Endothelial cell of umbilical vein (primary cell): ENCODE results near the gene ZNF672. TPM values are rescaled to one million over a fixed set of nuclear protein-coding genes. Genes with fewer than 3 reads are reported as not detected.

Source experiments
- BruUV-seq: library from RNA; stranded (reverse); fragments of 400-500 nt; replicated peaks from 2 replicates; lab custom pipeline; 2021; lab: Mats Ljungman, UMichigan
- CTCF ChIA-PET: fragments of 300-600, 350-600 bp; sonication (Branson Sonifier 250); formaldehyde crosslinking; loops from one replicate; lab custom pipeline; 2021; ENCODE audit warnings: antibody characterized with exemption, inconsistent platforms; lab: Charles Lee
- POLR2A ChIA-PET: fragments of 300-600, 350-600 bp; sonication (Branson Sonifier 250); formaldehyde crosslinking; loops from one replicate; lab custom pipeline; 2021; ENCODE audit warnings: antibody characterized with exemption, inconsistent platforms; lab: Charles Lee
- DNase-seq: peaks from one replicate; pipeline ENCODE4 v3.0.0-alpha.2; 2011; ENCODE audit warnings: low read depth, low spot score
- FAIRE-seq: peaks from 2 replicates; lab custom pipeline; 2011; peaks lifted over from hg19 to GRCh38; lab: Jason Lieb, UNC
- H2AFZ ChIP-seq: 2 replicates; pipeline ENCODE4 v1.6.0; 2012; ENCODE audit warnings: low read depth, low read length, control low read depth, inconsistent platforms
- H3K27ac ChIP-seq: 2 replicates; pipeline ENCODE4 v1.5.1; 2011; ENCODE audit warnings: low read depth, mild to moderate bottlenecking, control low read depth, low read length, moderate library complexity; ENCODE audit not compliant: insufficient read depth
- H3K27me3 ChIP-seq, 2 experiments: 2 replicates each; pipeline versions ENCODE4 v1.6.0 to v1.6.1; 2011; ENCODE audit warnings: low read length in 2 of 2, mixed read lengths in 1 of 2; ENCODE audit not compliant: control insufficient read depth in 2 of 2, insufficient read depth in 2 of 2
- H3K36me3 ChIP-seq, 2 experiments: 2 replicates in 1 of 2; 3 replicates in 1 of 2; pipeline ENCODE4 v1.5.1; 2011; ENCODE audit warnings: low read length in 2 of 2, mild to moderate bottlenecking in 1 of 2, moderate library complexity in 1 of 2; ENCODE audit not compliant: control insufficient read depth in 2 of 2, insufficient read depth in 2 of 2; ENCODE audit errors: extremely low read depth in 1 of 2
- H3K4me1 ChIP-seq: 3 replicates; pipeline ENCODE4 v1.5.1; 2011; ENCODE audit warnings: mild to moderate bottlenecking, low read length; ENCODE audit not compliant: control insufficient read depth, insufficient read depth; ENCODE audit errors: extremely low read depth
- H3K4me2 ChIP-seq: 2 replicates; pipeline ENCODE4 v1.6.1; 2011; ENCODE audit warnings: low read length, control low read depth, mixed read lengths; ENCODE audit not compliant: insufficient read depth
- H3K4me3 ChIP-seq, 3 experiments: fragments of 200-600 bp in 1 of 3; sonication (generic), shearing (Covaris generic) in 1 of 3; replicated peaks in 1 of 3; 2 replicates each; pipeline ENCODE4 v1.5.1; 2011 to 2016; ENCODE audit warnings: control low read depth in 3 of 3, low read length in 3 of 3, mild to moderate bottlenecking in 2 of 3, inconsistent platforms in 1 of 3, low read depth in 1 of 3, moderate library complexity in 1 of 3; ENCODE audit not compliant: insufficient read depth in 1 of 3
- H3K79me2 ChIP-seq: 2 replicates; pipeline ENCODE4 v1.6.0; 2012; ENCODE audit warnings: low read length, inconsistent platforms; ENCODE audit not compliant: control insufficient read depth, insufficient read depth
- H3K9ac ChIP-seq: replicated peaks from 2 replicates; pipeline ENCODE3; 2011; ENCODE audit warnings: low read length, control low read depth; ENCODE audit not compliant: insufficient read depth; ENCODE audit errors: extremely low read depth
- H3K9me1 ChIP-seq: replicated peaks from 3 replicates; pipeline ENCODE4 v1.6.0; 2011; ENCODE audit warnings: mild to moderate bottlenecking, low read length; ENCODE audit not compliant: control insufficient read depth, insufficient read depth; ENCODE audit errors: extremely low read depth
- H3K9me3 ChIP-seq: replicated peaks from 2 replicates; pipeline ENCODE4 v1.5.1; 2012; ENCODE audit warnings: low read length, inconsistent platforms; ENCODE audit not compliant: control insufficient read depth, insufficient read depth
- H4K20me1 ChIP-seq: replicated peaks from 2 replicates; pipeline ENCODE3; 2011; ENCODE audit warnings: mild to moderate bottlenecking, low read length; ENCODE audit not compliant: control insufficient read depth, insufficient read depth; ENCODE audit errors: extremely low read depth
- EZH2 ChIP-seq: IDR thresholded peaks from 2 replicates; pipeline ENCODE4 v1.6.1; 2012; ENCODE audit warnings: borderline replicate concordance, low read depth, mild to moderate bottlenecking, moderate library complexity, low read length, inconsistent platforms; ENCODE audit not compliant: severe bottlenecking
- FOS ChIP-seq: IDR thresholded peaks from 2 replicates; pipeline ENCODE4 v1.6.1; 2011; ENCODE audit warnings: mild to moderate bottlenecking, low read length, moderate library complexity, borderline replicate concordance; ENCODE audit not compliant: insufficient read depth
- JUN ChIP-seq: IDR thresholded peaks from 2 replicates; pipeline ENCODE4 v1.6.1; 2011; ENCODE audit warnings: borderline replicate concordance, low read depth; ENCODE audit not compliant: insufficient read length, insufficient read depth
- MYC ChIP-seq: IDR thresholded peaks from one replicate; pipeline ENCODE4 v1.6.1; 2011; ENCODE audit warnings: mild to moderate bottlenecking, low read depth, low read length
- POLR2AphosphoS5 ChIP-seq: IDR thresholded peaks from 2 replicates; pipeline ENCODE4 v1.6.1; 2012; ENCODE audit warnings: low read depth, mild to moderate bottlenecking, control low read depth, low read length, moderate library complexity; ENCODE audit not compliant: insufficient read depth
- dilution Hi-C: fragments of 300-500 bp; cut with MboI; formaldehyde crosslinking; loops from one replicate; pipeline ENCODE4 v1.15.0; 2019; ENCODE audit warnings: low sequenced_read_pairs; ENCODE audit not compliant: extremely low pct_ligation_motif_present
- intact Hi-C: fragments of 100-400 bp; cut with micrococcal nuclease; formaldehyde crosslinking; loops from one replicate; pipeline ENCODE4 v1.10.0; 2022
- polyA plus RNA-seq, 4 experiments: library from polyadenylated mRNA; depleted of rRNA in 3 of 4; stranded (reverse) in 3 of 4; unstranded in 1 of 4; fragments of >200 nt; gene quantifications; 2 replicates each; pipeline versions ENCODE4 v1.2.1 to v1.2.3, GENCODE V29; 2011 to 2012; ENCODE audit warnings: missing spikeins in 1 of 4
- total RNA-seq: library from RNA; stranded (reverse); gene quantifications from 2 replicates; pipeline ENCODE4 v1.2.3, GENCODE V29; 2021
- TF ChIP-seq, protein P1 (sequence below), 2 donors: IDR thresholded peaks; 1 replicate in 1 of 2; 2 replicates in 1 of 2; pipeline ENCODE4 v1.5.1; 2011; ENCODE audit warnings: low read length in 2 of 2, mild to moderate bottlenecking in 2 of 2, moderate library complexity in 2 of 2, control low read depth in 1 of 2, inconsistent platforms in 1 of 2, low read depth in 1 of 2; ENCODE audit not compliant: insufficient read depth in 1 of 2; ENCODE audit errors: extremely low read depth in 1 of 2

The ZNF672 gene
- total and polyA plus RNA-seq, 2 donors (not counting 3 experiments of a cell fraction or from before 2014, with no cell fraction given): 20.1 to 29.6 TPM

DNA sequence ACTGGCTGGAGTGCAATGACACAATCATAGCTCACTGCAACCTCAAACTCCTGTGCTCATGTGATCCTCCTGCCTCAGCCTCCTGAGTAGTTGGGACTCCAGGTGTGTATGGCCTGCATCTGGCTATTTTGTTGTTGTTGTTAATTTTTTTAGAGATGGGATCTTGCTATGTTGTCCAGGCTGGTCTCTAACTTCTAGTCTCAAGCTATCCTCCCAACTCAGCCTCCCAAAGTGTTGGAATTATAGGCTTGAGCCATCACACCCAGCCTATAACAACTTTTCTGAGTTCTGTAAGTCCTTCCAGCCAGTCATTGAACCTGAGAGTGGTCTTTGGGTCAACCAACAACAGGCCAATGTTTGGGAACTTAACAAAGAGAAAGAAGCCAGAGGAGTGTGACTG is 56.8 kb downstream of the ZNF672 start:
- Histone ChIP-seq H3K9me3 (no peaks in the 10 kb centered on the region), H3K27me3 (peaks cover 8 to 15% of the 10 kb centered on the region in 2 experiments), H3K9ac (no peak overlapping the region), H4K20me1 (no peaks in the 10 kb centered on the region), H2AFZ (no peak overlapping the region), H3K4me1 (no peaks in the 10 kb centered on the region), H3K79me2 (no peaks in the 10 kb centered on the region), H3K9me1 (no peaks in the 10 kb centered on the region), H3K4me3 (no peak overlapping the region), H3K27ac (no peak overlapping the region), H3K36me3 (no peaks in the 10 kb centered on the region), H3K4me2 (no peak overlapping the region)
- POLR2A ChIA-PET: no interaction called here
- CTCF ChIA-PET: no interaction called here
- intact Hi-C loops: no loop called here
- TF ChIP-seq, protein P1, sequence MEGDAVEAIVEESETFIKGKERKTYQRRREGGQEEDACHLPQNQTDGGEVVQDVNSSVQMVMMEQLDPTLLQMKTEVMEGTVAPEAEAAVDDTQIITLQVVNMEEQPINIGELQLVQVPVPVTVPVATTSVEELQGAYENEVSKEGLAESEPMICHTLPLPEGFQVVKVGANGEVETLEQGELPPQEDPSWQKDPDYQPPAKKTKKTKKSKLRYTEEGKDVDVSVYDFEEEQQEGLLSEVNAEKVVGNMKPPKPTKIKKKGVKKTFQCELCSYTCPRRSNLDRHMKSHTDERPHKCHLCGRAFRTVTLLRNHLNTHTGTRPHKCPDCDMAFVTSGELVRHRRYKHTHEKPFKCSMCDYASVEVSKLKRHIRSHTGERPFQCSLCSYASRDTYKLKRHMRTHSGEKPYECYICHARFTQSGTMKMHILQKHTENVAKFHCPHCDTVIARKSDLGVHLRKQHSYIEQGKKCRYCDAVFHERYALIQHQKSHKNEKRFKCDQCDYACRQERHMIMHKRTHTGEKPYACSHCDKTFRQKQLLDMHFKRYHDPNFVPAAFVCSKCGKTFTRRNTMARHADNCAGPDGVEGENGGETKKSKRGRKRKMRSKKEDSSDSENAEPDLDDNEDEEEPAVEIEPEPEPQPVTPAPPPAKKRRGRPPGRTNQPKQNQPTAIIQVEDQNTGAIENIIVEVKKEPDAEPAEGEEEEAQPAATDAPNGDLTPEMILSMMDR (IDR thresholded peaks at IDR 0.05; ENCODE audit: extremely low read depth in 1 of 2, insufficient read depth in 1 of 2, low read depth in 1 of 2, low read length in 2 of 2): no peak
- TF ChIP-seq POLR2AphosphoS5: no peak
- no peak for TF ChIP-seq MYC
- no peak for TF ChIP-seq EZH2
- TF ChIP-seq JUN: no peak
- TF ChIP-seq FOS: no peak
- dilution Hi-C loops: no loop called here
- no TSS peak for BruUV-seq
- FAIRE-seq (no peak), DNase-seq (no peak)
